Effector memory CD8-positive, alpha-beta T cell (primary cell): Measurements from ENCODE around the gene COL5A1.

Experiments used
- ATAC-seq: fragments of 150-1000 bp; cut with Tn5 transposase; replicated peaks from 2 replicates; pipeline ENCODE4 v1.10.0; 2021; ENCODE audit warnings: mild to moderate bottlenecking, moderate library complexity
- DNase-seq, 3 experiments: peaks; one replicate each; pipeline ENCODE4 v3.0.0; 2021
- H3K27ac Mint-ChIP-seq, 2 donors: one replicate each; pipeline ENCODE4 v1.8.0; 2022; ENCODE audit warnings: mild to moderate bottlenecking in 2 of 2, mixed read lengths in 2 of 2, moderate library complexity in 2 of 2
- H3K27me3 Mint-ChIP-seq, 2 donors: one replicate each; pipeline ENCODE4 v1.8.0; 2022; ENCODE audit warnings: mixed read lengths in 2 of 2
- H3K36me3 Mint-ChIP-seq: one replicate; pipeline ENCODE4 v1.8.0; 2022; ENCODE audit warnings: mild to moderate bottlenecking, moderate library complexity, mixed read lengths; ENCODE audit not compliant: insufficient read depth
- H3K4me1 Mint-ChIP-seq, 2 donors: one replicate each; pipeline ENCODE4 v1.8.0; 2022; ENCODE audit warnings: low read depth in 2 of 2, mixed read lengths in 2 of 2
- H3K4me3 Mint-ChIP-seq, 2 donors: one replicate each; pipeline ENCODE4 v1.8.0; 2022; ENCODE audit warnings: mild to moderate bottlenecking in 2 of 2, mixed read lengths in 2 of 2, moderate library complexity in 2 of 2
- H3K9me3 Mint-ChIP-seq, 2 donors: one replicate each; pipeline ENCODE4 v1.8.0; 2022; ENCODE audit warnings: mixed read lengths in 2 of 2

Gene COL5A1

DNA sequence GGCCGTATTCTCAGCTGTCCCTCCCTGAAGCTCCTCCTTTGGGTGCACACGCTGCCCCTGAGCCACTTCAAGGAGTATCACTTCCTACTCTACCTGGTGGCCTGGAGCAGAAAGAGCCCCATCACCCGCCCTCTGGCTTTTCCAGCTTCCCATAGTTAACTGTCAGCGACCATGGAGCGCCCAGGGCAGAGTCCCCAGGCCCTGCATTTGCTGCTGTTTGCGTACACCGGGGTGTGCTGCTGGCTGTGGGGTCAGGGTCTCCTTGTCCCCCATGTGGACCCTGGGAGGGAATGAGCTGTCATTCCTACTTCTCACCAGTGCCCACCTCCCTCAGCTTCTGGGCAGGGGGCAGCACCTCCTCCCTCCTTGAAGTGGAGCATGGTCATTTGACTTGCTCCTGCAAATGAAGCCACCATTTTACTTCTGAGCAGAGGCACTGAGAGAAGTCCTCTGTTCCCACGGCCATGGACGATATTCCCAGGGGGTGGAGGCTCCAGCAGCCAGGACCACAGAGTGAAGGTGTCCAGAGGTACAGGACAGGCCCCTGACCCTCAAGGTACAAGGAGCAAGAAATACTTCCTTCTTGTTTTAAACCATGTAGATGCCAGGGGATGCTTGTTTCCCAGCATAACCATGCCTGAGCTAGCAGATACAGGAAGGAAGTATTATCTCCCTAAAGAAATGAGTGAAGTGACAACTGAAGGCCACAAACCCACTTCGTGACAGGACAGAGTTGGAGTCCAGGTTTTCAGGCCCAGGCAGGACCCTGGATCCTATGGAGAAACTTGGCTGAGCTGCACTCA lies 40.6 kb upstream of the COL5A1 start:
- no peaks in the 10 kb centered on the region for H3K36me3 Mint-ChIP-seq
- H3K27ac Mint-ChIP-seq, result no peak overlapping the region
- H3K9me3 Mint-ChIP-seq, result no peaks in the 10 kb centered on the region
- no peaks in the 10 kb centered on the region for H3K4me1 Mint-ChIP-seq
- DNase-seq (no peak), ATAC-seq (no peak)
- H3K4me3 Mint-ChIP-seq, result no peak overlapping the region
- H3K27me3 Mint-ChIP-seq, result peaks cover 0 to 4% of the 10 kb centered on the region in 2 donors

DNA sequence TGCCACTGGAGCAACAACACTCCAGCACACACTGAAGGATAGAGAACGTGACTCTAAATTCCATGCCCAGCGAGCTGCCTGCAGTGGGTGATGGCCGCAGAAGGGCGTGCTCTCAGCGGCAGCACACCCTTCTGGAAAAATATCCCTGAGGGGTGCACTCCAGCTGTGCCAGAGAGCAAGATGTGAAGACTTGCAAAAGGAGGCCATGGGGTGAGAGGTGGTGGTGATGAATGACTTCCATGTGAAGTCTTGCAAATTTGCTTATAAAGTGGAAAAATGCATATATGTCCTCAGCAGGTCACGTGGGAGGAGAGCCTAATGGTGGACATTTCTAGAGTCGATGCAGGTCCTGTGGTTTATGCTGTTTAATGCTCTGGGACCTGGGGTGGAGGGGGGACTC lies 39.8 kb upstream of the COL5A1 start:
- H3K4me3 Mint-ChIP-seq, result no peak overlapping the region
- no peaks in the 10 kb centered on the region for H3K4me1 Mint-ChIP-seq
- no peak for DNase-seq
- no peak for ATAC-seq
- H3K27ac Mint-ChIP-seq, result no peak overlapping the region
- peaks cover 0 to 11% of the 10 kb centered on the region in 2 donors for H3K27me3 Mint-ChIP-seq
- H3K36me3 Mint-ChIP-seq, result no peaks in the 10 kb centered on the region
- no peaks in the 10 kb centered on the region for H3K9me3 Mint-ChIP-seq

DNA sequence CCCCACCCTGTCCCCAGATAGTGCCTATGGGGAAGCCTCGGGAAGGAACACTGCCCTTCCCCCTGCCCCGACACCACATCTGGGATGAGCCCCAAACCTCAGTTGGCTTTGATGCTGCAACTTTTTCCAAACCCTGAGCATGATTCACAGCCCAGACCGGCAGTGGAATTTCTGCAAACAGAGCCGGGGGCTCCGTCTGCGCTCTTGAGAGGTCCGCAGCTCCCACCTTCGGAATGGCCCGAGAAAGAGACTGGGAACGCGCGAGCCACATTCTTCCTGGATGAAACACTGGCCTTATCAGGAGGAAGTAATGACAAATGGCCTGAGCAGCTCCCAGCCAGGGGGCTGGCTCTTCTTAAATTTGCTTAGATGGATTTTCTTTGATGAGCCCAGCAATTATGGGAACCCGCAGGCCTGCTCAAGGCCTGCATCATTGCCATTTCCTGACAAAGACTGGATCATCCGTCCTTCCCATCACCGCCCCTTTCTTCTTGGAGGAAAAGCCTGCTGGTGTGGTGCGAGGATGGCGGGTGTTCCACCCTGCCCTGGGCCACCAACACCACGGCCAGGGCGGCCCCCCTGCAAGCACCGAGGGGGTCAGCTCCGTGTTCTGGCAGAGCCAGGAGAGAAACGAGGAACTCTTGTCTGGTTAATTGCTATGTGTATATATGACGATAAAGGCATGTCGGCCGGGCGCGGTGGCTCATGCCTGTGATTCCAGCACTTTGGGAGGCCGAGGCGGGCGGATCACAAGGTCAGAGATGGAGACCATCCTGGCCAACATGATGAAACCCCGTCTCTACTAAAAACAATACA lies 38.8 kb upstream of the COL5A1 start:
- H3K36me3 Mint-ChIP-seq, result no peaks in the 10 kb centered on the region
- peaks cover 0 to 11% of the 10 kb centered on the region in 2 donors for H3K27me3 Mint-ChIP-seq
- DNase-seq (no peak), ATAC-seq (no peak)
- H3K9me3 Mint-ChIP-seq, result no peaks in the 10 kb centered on the region
- no peak overlapping the region for H3K4me3 Mint-ChIP-seq
- H3K4me1 Mint-ChIP-seq, result no peaks in the 10 kb centered on the region
- no peak overlapping the region for H3K27ac Mint-ChIP-seq

DNA sequence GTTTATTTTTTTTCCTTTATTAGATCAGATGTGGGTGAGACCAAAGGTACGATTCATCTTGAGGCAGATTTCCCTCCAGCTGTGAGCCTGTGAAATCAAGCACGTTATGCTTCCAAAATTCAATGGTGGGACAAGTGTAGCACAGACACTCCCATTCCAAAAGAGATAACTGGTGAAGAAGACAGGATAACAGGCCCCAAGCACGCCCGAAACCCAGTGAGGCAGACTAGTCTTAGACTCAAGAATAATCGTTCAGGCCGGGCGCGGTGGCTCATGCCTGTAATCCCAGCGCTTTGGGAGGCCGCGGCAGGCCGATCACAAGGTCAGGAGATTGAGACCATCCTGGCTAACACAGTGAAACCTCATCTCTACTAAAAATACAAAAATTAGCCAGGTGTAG lies 36.8 kb upstream of the COL5A1 start:
- Mint-ChIP-seq H3K4me1 (no peaks in the 10 kb centered on the region), H3K27ac (no peak overlapping the region), H3K9me3 (no peaks in the 10 kb centered on the region), H3K27me3 (peaks cover 14 to 20% of the 10 kb centered on the region in 2 donors), H3K36me3 (no peaks in the 10 kb centered on the region), H3K4me3 (no peak overlapping the region)
- ATAC-seq, result no peak
- no peak for DNase-seq

DNA sequence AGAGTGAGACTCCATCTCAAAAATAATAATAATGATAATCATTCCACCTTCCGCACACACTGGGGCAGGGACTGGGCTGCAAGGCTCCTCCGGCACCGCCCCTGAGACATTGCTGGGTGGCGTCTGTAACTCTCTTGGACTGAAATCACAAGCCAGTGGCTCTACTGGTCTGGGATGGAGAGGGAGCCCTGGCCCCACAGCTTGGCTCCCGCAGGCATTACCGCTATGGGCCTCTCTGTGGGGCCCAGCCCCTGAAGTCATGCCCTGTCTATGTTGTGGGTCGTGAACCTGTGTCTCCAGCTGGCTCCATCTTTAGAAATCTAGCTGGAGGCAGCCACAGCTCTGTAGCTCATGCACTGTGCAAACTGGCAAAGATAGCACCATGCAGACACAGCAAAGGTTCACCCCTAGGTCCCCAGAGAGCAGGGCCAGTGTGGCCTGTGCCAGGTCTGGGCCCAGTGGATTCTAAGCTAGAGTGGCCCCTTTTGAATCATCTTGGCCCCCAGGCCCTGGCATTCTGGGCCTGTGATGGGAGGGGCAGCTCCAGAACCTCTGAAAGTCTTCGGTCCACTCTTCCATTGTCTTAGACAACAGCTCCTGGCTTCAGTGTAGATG lies 36.1 kb upstream of the COL5A1 start:
- ATAC-seq (no peak), DNase-seq (no peak)
- no peak overlapping the region for H3K4me3 Mint-ChIP-seq
- H3K9me3 Mint-ChIP-seq, result no peaks in the 10 kb centered on the region
- no peaks in the 10 kb centered on the region for H3K4me1 Mint-ChIP-seq
- no peaks in the 10 kb centered on the region for H3K36me3 Mint-ChIP-seq
- H3K27ac Mint-ChIP-seq, result no peak overlapping the region
- peaks cover 18 to 24% of the 10 kb centered on the region in 2 donors for H3K27me3 Mint-ChIP-seq

DNA sequence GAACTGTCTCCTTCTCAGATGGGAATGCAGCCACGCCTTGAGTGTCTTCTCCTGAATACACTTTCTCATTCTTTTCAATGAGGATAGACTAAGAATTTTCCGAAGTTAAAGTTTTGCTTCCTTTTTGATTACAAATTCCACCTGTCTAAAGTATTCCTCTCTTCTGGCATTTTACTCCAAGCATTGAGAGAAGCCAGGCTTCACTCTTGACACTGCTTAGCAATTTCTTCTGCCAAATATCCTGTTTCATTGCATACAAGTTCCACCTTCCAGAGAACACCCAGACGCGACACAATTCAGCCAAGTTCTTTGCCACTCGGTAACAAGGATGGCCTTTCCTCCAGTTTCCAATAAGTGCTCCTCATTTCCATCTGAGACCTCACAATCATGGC lies 35.6 kb upstream of the COL5A1 start:
- Mint-ChIP-seq H3K27me3 (peaks cover 18 to 24% of the 10 kb centered on the region in 2 donors), H3K27ac (no peak overlapping the region), H3K36me3 (no peaks in the 10 kb centered on the region), H3K9me3 (no peaks in the 10 kb centered on the region), H3K4me3 (no peak overlapping the region), H3K4me1 (no peaks in the 10 kb centered on the region)
- DNase-seq, result no peak
- ATAC-seq, result no peak

DNA sequence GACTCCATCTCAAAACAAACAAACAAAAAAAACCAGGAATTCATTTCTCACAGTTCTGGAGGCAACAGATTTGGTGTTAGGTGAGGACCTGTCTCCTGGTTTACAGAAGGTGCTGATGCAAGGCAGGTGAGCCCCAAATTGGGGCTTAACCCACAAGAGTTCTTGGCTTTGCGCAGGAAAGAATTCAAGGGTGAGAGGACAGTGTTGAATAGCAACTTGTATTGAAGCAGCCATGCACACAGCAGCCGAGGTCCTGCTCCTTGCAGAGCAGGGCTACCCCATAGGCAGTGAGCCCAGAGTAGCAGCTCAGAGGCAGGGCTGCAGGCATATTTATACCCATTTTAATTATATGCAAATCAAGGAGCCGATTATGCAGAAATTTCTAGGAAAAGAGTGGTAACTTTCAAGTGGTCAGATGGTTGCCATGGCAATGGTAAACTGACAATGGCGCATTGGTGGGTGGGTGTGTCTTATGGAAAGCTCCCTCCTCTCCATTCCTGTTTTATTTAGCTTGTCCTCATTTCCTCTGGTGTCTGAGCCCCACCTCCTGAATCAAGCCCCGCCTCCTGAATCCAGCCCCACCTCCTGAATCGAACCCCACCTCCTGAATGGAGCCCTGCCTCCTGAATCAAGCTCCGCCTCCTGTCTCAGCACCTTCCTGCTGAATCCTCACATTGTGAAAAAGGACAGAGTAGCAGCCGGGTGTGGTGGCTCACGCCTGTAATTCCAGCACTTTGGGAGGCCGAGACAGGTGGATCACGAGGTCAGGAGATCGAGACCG lies 34.5 kb upstream of the COL5A1 start:
- Mint-ChIP-seq H3K36me3 (no peaks in the 10 kb centered on the region), H3K9me3 (peaks cover 0 to 3% of the 10 kb centered on the region in 2 donors), H3K4me3 (no peak overlapping the region), H3K27me3 (peaks cover 23 to 24% of the 10 kb centered on the region in 2 donors), H3K27ac (no peak overlapping the region), H3K4me1 (no peaks in the 10 kb centered on the region)
- DNase-seq (no peak), ATAC-seq (no peak)

DNA sequence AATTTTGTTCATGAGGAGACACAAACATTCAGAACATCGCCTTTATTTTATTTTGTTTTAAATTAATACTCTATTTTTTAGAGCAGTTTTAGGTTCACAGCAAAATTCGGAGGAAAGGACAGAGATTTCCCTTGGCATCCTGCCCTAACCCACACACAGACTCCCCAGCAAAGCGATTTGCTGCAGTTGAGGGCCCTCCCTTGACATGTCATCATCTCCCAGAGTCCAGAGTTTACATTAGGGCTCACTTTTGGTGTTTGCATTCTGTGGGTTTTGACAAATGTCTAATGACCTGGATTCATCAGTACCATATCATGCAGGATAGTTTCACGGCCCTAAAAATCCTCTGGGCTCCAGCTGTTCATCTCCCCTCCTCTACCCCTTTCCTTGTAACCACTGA lies 33.6 kb upstream of the COL5A1 start:
- H3K27ac Mint-ChIP-seq, result no peak overlapping the region
- peaks cover 24 to 29% of the 10 kb centered on the region in 2 donors for H3K27me3 Mint-ChIP-seq
- H3K4me1 Mint-ChIP-seq, result no peaks in the 10 kb centered on the region
- DNase-seq (no peak), ATAC-seq (no peak)
- peaks cover 0 to 6% of the 10 kb centered on the region in 2 donors for H3K9me3 Mint-ChIP-seq
- no peaks in the 10 kb centered on the region for H3K36me3 Mint-ChIP-seq
- H3K4me3 Mint-ChIP-seq, result no peak overlapping the region

DNA sequence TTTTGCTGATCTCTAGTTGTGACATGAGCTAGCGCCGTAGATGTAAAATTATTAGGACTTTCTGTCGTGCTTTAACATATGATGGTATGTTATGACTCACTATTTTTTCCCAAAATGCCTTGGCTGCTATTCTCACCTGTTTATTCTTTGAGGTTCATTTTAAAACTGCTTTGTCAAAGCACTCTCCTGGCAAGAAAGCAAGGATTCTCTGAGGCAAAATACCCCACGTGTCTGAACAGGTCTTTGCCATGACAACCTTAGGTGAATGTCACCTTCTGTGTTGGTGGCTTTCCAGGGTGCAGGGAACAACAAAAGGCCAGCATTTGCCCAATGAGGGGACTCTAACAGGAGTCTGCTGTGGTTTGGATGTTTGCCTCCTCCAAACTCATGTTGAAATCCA lies 30.6 kb upstream of the COL5A1 start:
- Mint-ChIP-seq H3K4me3 (no peak overlapping the region), H3K4me1 (no peaks in the 10 kb centered on the region), H3K9me3 (peaks cover 0 to 6% of the 10 kb centered on the region in 2 donors), H3K27ac (no peak overlapping the region), H3K27me3 (peaks cover 20 to 29% of the 10 kb centered on the region in 2 donors), H3K36me3 (no peaks in the 10 kb centered on the region)
- DNase-seq (no peak), ATAC-seq (no peak)

DNA sequence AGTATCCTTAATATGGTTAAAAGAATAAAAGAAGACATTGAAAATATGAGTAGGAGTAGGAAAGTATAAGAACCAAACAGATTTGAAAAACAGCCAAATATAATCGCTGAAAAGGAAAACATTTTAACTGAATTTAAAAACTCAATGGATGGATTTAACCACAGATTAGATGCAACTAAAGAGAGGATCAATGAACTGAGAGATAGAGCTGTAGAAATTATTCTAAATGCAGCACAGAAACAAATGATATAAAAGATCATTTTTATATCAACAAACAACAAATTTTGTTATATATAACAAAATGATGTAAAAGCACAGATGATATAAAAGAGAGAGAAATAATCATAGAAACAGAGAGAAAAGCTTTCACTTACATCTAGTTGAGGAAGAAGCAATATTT lies 29.3 kb upstream of the COL5A1 start:
- H3K36me3 Mint-ChIP-seq, result no peaks in the 10 kb centered on the region
- ATAC-seq (no peak), DNase-seq (no peak)
- no peak overlapping the region for H3K4me3 Mint-ChIP-seq
- no peaks in the 10 kb centered on the region for H3K4me1 Mint-ChIP-seq
- peaks cover 13 to 29% of the 10 kb centered on the region in 2 donors for H3K27me3 Mint-ChIP-seq
- H3K27ac Mint-ChIP-seq, result no peak overlapping the region
- peaks cover 0 to 6% of the 10 kb centered on the region in 2 donors for H3K9me3 Mint-ChIP-seq

DNA sequence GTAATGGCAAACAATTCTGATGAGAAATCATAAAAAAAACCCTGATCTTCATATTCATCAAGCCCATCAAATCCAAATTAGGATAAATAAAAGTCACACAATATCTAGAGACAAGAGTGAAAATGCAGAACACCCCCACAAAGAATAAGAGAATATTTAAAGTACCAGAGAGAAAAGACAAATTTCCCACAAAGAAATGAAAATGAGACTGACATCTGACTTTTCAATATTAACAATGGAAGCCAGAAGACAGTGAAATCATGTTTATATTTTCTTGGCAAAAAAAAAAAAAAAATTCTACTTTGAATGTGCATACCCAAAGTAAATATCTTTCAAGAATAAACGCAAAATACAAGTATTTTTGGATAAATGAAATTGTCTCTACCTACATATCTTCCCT lies 28.9 kb upstream of the COL5A1 start:
- Mint-ChIP-seq H3K4me1 (no peaks in the 10 kb centered on the region), H3K27me3 (peaks cover 15 to 29% of the 10 kb centered on the region in 2 donors), H3K4me3 (no peak overlapping the region), H3K36me3 (no peaks in the 10 kb centered on the region), H3K9me3 (peaks cover 0 to 6% of the 10 kb centered on the region in 2 donors), H3K27ac (no peak overlapping the region)
- ATAC-seq (no peak), DNase-seq (no peak)

DNA sequence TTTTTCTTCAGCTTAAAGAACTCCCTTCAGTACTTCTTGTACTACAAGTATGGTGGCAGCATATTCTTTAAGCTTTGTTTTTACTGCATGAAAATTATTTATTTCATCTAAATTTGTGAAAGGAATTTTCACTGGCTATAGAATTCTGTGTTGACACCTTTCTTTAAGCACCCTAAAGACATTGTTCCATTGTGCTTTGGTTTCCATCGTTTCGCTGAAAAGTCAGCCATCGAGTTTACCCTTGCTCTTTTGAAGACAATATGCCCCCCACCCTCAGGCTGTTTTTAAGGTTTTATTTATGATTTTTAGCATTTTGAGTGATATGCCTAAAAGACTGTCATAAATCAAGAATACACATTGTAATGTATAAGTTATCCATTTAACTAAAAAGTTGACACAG lies 27.3 kb upstream of the COL5A1 start:
- no peak for DNase-seq
- H3K4me3 Mint-ChIP-seq, result no peak overlapping the region
- peaks cover 27 to 32% of the 10 kb centered on the region in 2 donors for H3K27me3 Mint-ChIP-seq
- no peak overlapping the region for H3K27ac Mint-ChIP-seq
- H3K9me3 Mint-ChIP-seq, result peaks cover 0 to 6% of the 10 kb centered on the region in 2 donors
- H3K4me1 Mint-ChIP-seq, result no peaks in the 10 kb centered on the region
- no peak for ATAC-seq
- no peaks in the 10 kb centered on the region for H3K36me3 Mint-ChIP-seq

DNA sequence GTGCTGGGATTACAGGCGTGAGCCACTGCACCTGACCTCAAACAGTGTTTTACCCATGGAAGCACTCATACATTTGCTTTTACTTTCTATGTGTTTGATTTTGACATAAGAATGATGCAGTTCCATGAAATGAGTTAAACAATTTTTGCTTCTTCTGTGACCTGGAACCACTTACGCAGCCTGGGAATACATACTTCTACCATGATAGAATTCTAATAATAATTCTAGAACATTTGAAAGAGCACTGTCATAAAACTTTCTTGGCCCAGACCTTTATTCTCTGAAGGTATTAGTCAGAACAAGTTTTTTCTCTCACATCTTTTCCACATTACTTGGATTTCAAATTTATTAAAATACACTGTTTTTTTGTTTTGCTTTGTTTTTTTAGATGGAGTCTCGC lies 25.3 kb upstream of the COL5A1 start:
- Mint-ChIP-seq H3K27ac (no peak overlapping the region), H3K9me3 (peaks cover 0 to 6% of the 10 kb centered on the region in 2 donors), H3K4me3 (no peak overlapping the region), H3K4me1 (no peaks in the 10 kb centered on the region), H3K36me3 (no peaks in the 10 kb centered on the region), H3K27me3 (peaks cover 23 to 27% of the 10 kb centered on the region in 2 donors)
- DNase-seq (no peak), ATAC-seq (no peak)
